Testis (tissue), 3 donors: ENCODE results near the gene GLYR1. TPM values are rescaled to one million over a fixed set of nuclear protein-coding genes. Genes with fewer than 3 reads are reported as not detected.

ENCODE experiments used
- DNase-seq: peaks from one replicate; pipeline ENCODE4 v3.0.0-alpha.2; 2019
- H3K27ac ChIP-seq, 2 donors: fragments of 200-600 bp; sonication (generic); one replicate each; pipeline ENCODE4 v1.5.1; 2019
- H3K27me3 ChIP-seq: fragments of 200-600 bp; sonication (generic); one replicate; pipeline ENCODE4 v1.5.1; 2019
- H3K36me3 ChIP-seq: fragments of 200-600 bp; sonication (generic); one replicate; pipeline ENCODE4 v1.5.1; 2017; ENCODE audit warnings: low read depth; ENCODE audit errors: missing control alignments
- H3K4me1 ChIP-seq: fragments of 200-600 bp; sonication (generic); one replicate; pipeline ENCODE4 v1.5.1; 2019
- H3K4me3 ChIP-seq, 2 donors: fragments of 200-600 bp; sonication (generic); one replicate each; pipeline ENCODE4 v1.5.1; 2017 to 2019
- H3K9me3 ChIP-seq: fragments of 200-600 bp; sonication (generic); one replicate; pipeline ENCODE4 v1.5.1; 2017
- POLR2A ChIP-seq: fragments of 450-650 bp; IDR thresholded peaks from one replicate; pipeline ENCODE4 v1.6.1; 2017; ENCODE audit warnings: antibody characterized with exemption, mild to moderate bottlenecking, moderate library complexity
- WGBS, 2 donors: methylation state at CpG; one replicate each; pipeline ENCODE4 v1.1.5; 2018; 5-methylcytosine and 5-hydroxymethylcytosine counted together
- intact Hi-C: fragments of 100-400 bp; cut with DNase I; formaldehyde crosslinking; loops from one replicate; pipeline ENCODE4 v1.15.1; 2023; ENCODE audit warnings: low total_unique reads
- polyA plus RNA-seq: library from polyadenylated mRNA; stranded (reverse); fragments of 350-450 nt; fragmentation: Illumina TruSeq; extraction: RNeasy Lipid Tissue Mini Kit (QIAGEN cat#74804); gene quantifications from one replicate; pipeline ENCODE4 v1.2.3, GENCODE V29; 2014; ENCODE audit warnings: low read depth, low replicate concordance; ENCODE audit not compliant: insufficient read depth
- total RNA-seq, 2 donors: library from RNA; depleted of rRNA; stranded (reverse); fragments of >200 nt; gene quantifications; one replicate each; pipeline ENCODE4 v1.2.3, GENCODE V29; 2016
- TF ChIP-seq, protein P1 (sequence below), 3 experiments: fragments of 450-650 bp in 2 of 3; fragments of 200-600 bp in 1 of 3; sonication (generic) in 1 of 3; IDR thresholded peaks; one replicate each; pipeline ENCODE4 v1.5.1; 2016 to 2019; ENCODE audit warnings: antibody characterized with exemption in 3 of 3, mild to moderate bottlenecking in 2 of 3, moderate library complexity in 1 of 3

Gene GLYR1
- total and polyA plus RNA-seq, 3 donors from 2014 or later, result 66.6 to 83.5 (median 70.5) TPM

DNA sequence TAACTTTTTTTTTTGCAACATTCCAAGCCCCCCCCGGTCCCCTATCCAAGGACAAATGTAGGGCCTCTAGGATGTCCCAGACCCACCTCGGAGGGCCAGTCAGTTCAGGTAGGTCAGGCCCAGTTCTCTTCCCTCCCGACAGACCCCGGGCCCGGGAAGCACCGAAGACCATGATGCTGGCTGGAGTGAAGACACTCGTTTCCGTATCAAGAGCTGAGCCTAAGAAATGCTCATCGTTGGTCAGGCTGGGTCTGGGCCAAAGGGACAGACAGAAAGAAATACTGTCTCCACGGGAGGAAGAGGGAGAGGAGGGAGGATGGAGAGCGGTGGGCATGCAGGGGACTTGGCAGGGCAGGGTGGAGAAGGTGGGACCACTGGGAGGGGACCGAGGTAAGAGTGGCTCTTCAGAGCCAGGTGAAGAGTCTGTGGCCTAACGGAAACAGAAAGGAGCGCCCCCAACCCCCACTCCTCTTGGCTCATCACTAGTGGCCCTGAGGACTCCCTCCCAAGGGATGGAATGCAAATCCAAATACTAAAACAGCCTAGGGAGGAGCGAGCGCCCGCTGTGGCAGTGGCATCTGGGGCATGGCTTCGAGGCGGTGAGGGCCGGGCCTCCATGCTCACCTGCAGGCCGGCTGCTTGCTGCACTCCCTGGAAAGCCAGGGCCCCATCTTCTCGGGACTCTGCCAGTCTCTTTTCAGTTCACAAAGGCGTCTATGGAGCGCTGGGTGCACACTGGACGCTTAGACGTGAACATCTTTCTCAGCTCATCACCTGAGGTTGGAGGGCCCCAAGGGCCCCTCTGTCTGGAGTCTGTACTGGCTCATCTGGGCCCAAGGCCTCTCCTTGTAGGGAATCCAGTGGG lies 43.0 kb downstream of the GLYR1 start:
- intact Hi-C loops, result no loop called here

DNA sequence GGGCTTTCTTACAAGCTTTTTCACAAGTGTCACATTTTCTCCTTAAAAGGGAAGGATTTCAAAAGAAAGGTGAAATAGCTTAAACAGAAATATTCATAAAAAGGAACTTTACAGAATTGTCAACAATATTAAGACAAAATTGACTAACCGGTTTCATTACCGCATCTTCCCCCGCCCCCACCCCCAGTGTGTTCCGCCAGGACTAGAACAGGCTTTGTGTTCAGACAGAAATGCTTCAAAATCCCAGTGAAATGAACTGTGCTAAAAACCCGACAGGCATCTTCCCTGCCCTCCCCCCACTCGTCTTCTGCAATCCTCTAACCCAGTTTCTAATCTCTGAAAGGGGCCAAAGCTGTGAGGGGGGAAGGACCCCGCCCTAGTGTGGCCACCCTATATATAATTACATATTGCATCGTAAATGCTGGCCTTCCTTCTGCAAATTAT lies 43.7 kb downstream of the GLYR1 start:
- H3K4me3 ChIP-seq, result peak overlapping the region; percentile 77 to 80
- WGBS, 2 donors, result 37 to 38% methylated on average over 8 of the region's 8 CpGs
- no peak for DNase-seq
- no peaks in the 10 kb centered on the region for H3K36me3 ChIP-seq
- intact Hi-C loops, result no loop called here
- peak overlapping the region in 1 of 2 donors; percentile 88 for H3K27ac ChIP-seq
- H3K9me3 ChIP-seq, result no peaks in the 10 kb centered on the region
- H3K4me1 ChIP-seq, result peaks cover 12% of the 10 kb centered on the region
- TF ChIP-seq POLR2A, result no peak
- TF ChIP-seq, protein P1, sequence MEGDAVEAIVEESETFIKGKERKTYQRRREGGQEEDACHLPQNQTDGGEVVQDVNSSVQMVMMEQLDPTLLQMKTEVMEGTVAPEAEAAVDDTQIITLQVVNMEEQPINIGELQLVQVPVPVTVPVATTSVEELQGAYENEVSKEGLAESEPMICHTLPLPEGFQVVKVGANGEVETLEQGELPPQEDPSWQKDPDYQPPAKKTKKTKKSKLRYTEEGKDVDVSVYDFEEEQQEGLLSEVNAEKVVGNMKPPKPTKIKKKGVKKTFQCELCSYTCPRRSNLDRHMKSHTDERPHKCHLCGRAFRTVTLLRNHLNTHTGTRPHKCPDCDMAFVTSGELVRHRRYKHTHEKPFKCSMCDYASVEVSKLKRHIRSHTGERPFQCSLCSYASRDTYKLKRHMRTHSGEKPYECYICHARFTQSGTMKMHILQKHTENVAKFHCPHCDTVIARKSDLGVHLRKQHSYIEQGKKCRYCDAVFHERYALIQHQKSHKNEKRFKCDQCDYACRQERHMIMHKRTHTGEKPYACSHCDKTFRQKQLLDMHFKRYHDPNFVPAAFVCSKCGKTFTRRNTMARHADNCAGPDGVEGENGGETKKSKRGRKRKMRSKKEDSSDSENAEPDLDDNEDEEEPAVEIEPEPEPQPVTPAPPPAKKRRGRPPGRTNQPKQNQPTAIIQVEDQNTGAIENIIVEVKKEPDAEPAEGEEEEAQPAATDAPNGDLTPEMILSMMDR (IDR thresholded peaks at IDR 0.05), result no peak
- H3K27me3 ChIP-seq, result no peaks in the 10 kb centered on the region

More for the DNA sequence above, 43.0 kb downstream of the GLYR1 start:
- Histone ChIP-seq H3K27ac (peak overlapping the region in 1 of 2 donors; percentile 42), H3K36me3 (no peaks in the 10 kb centered on the region), H3K4me3 (no peak overlapping the region), H3K4me1 (peaks cover 12% of the 10 kb centered on the region), H3K27me3 (no peaks in the 10 kb centered on the region), H3K9me3 (no peaks in the 10 kb centered on the region)
- DNase-seq, result no peak
- TF ChIP-seq POLR2A, result no peak
- TF ChIP-seq, protein P1 (IDR thresholded peaks at IDR 0.05), result no peak
- 68 to 78% methylated on average over 24 to 25 of the region's 26 CpGs for WGBS, 2 donors

DNA sequence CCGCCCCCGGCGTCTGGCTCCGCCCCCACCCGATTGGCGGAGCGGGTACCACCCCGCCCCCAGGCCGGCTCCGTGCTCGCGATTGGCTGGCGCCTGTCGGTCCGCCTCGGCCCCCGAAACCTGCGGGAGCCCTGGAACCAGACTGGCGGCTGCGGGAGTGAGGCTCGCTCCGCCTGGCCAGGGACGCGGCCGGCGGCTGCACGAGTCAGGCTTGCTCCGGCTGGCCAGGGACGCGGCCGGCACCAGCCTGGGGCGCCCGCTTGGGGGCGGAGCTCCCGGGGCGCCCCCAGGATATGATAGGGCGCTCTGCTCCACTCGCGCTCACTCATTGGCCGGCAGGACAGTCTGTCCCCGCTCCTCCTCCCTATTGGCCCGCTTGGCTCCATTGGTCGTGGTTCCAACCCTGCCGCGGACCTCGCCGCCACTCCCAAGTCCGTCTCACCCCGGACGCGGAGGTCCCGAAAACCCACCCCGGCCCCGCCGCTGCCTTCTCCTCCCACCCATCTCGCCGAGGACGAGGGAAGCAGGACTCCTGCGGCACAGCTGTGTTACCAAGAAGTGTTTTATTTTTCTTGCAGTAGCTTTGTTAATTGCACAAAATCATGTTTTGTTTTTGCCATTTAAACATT lies 44.3 kb downstream of the GLYR1 start:
- Histone ChIP-seq H3K4me1 (peaks cover 12% of the 10 kb centered on the region), H3K4me3 (peak overlapping the region; percentile 77 to 80), H3K9me3 (no peaks in the 10 kb centered on the region), H3K27ac (peak overlapping the region; percentile 88 to 93), H3K36me3 (no peaks in the 10 kb centered on the region), H3K27me3 (no peaks in the 10 kb centered on the region)
- intact Hi-C loops, result no loop called here
- DNase-seq, result peak; percentile 96
- 0% methylated on average over 16 to 31 of the region's 59 CpGs for WGBS, 2 donors
- TF ChIP-seq POLR2A, result no peak
- TF ChIP-seq, protein P1 (IDR thresholded peaks at IDR 0.05), result peak in 1 of 3 experiments; percentile 38

DNA sequence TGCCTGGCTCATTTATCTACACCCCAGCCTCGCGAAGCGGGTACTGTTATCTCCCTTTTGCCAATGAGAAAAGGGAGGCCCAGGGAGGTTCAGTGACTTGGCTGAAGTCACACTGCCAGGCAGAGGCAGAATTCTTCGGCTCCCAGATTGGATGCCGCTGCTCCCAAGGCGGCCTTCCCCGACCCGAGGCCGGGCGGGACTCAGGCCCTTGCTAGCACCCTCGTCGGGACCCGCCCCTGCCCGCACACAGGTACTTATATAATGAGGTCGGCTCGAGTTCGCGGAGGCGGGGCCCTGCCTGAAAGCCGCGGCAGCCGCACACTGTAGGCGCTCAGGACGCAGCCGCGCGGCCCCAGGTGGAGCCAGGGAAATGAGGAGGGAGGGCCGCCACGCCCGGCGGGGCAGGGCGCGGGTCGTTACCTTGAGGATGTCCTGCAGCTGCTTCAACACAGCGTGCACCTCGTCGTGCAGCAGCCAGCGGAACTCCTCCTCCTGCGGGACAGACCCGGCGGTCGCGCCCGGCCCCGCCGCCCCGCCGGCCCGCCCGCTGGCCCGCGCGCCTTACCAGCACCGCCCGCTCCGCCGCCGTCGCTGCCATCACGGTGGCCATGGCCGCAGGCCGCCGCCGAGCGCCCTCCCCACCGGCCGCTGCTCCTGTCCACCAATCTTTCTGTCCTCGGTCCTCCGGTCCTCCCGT lies 45.0 kb downstream of the GLYR1 start, which contains the start of gene ROGDI:
ROGDI (minus strand) TSS at position 672 of the 697 bp plus-strand sequence; CDS start at position 610, 62 bp downstream.
- H3K9me3 ChIP-seq, result no peaks in the 10 kb centered on the region
- TF ChIP-seq, protein P1 (IDR thresholded peaks at IDR 0.05), result no peak
- TF ChIP-seq POLR2A, result no peak
- H3K27ac ChIP-seq, result peak within 1 kb of the TSS; percentile 88 to 93
- peaks cover 12% of the 10 kb centered on the region for H3K4me1 ChIP-seq
- H3K36me3 ChIP-seq, result no peaks in the 10 kb centered on the region
- H3K27me3 ChIP-seq, result no peaks in the 10 kb centered on the region
- DNase-seq, result peak; percentile 86
- intact Hi-C loops, result no loop called here
- H3K4me3 ChIP-seq, result peak within 1 kb of the TSS; percentile 77 to 80
- 0% methylated on average over 4 to 50 of the region's 70 CpGs for WGBS, 2 donors
